ENCODE measurements around the gene BTBD3. TPM values are rescaled to one million over a fixed set of nuclear protein-coding genes. Genes with fewer than 3 reads are reported as not detected.

The BTBD3 gene
- total RNA-seq, 1 experiment from 2014 or later = 51.8 TPM

GRCh38 chr20:11972478-11972877 is 54.8 kb downstream of the BTBD3 start:
- DNase-seq = no peak
- Histone ChIP-seq H3K36me3 (replicated peaks; ENCODE audit: control insufficient read depth, insufficient read depth, low read length) (no peaks in the 10 kb centered on the region), H3K27me3 (ENCODE audit: control insufficient read depth, insufficient read depth, low read length) (no peaks in the 10 kb centered on the region), H3K4me3 (ENCODE audit: insufficient read depth, low read depth, low read length) (no peak overlapping the region)
